ENCODE data around the gene ZNF451.

DNA sequence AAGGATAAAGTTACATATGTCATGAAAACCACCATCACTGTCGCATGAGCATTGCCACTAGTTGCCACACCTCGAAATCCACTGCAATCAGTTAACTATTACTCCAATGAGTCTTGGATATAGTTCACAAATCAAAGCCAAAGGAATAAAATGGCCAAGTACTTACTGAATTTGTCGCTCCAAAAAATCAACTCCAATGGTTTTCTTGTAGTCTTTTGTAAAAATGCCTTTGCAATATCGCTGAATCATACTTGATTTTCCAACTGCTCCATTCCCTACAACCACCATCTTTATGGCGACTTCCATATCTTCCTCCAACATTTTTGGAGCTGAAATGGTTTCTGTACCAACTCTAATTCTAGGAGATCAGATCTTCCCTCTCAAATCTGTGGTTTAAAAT, 120.1 kb downstream of the ZNF451 start:
- TF ChIP-seq EZH2 (IDR thresholded peaks at IDR 0.05) (no peak), FOXP2 (optimal IDR thresholded peaks at IDR 0.05; ENCODE audit: control extremely low read depth, extremely low read length, insufficient read depth) (no peak)
